Endothelial cell of umbilical vein (primary cell): Measurements from ENCODE around the gene EREG.

Source experiments
- EZH2 ChIP-seq: IDR thresholded peaks from 2 replicates; pipeline ENCODE4 v1.6.1; 2012; ENCODE audit warnings: borderline replicate concordance, low read depth, mild to moderate bottlenecking, moderate library complexity, low read length, inconsistent platforms; ENCODE audit not compliant: severe bottlenecking
- MAX ChIP-seq: IDR thresholded peaks from 2 replicates; pipeline ENCODE4 v1.6.1; 2011; ENCODE audit not compliant: insufficient read depth, insufficient read length
- POLR2A ChIP-seq: IDR thresholded peaks from 2 replicates; pipeline ENCODE4 v1.6.1; 2012; ENCODE audit warnings: low read depth, mild to moderate bottlenecking, control low read depth, low read length
- POLR2AphosphoS5 ChIP-seq: IDR thresholded peaks from 2 replicates; pipeline ENCODE4 v1.6.1; 2012; ENCODE audit warnings: low read depth, mild to moderate bottlenecking, control low read depth, low read length, moderate library complexity; ENCODE audit not compliant: insufficient read depth
- TF ChIP-seq, protein P1 (sequence below), 2 donors: IDR thresholded peaks; 1 replicate in 1 of 2; 2 replicates in 1 of 2; pipeline ENCODE4 v1.5.1; 2011; ENCODE audit warnings: low read length in 2 of 2, mild to moderate bottlenecking in 2 of 2, moderate library complexity in 2 of 2, control low read depth in 1 of 2, inconsistent platforms in 1 of 2, low read depth in 1 of 2; ENCODE audit not compliant: insufficient read depth in 1 of 2; ENCODE audit errors: extremely low read depth in 1 of 2

DNA sequence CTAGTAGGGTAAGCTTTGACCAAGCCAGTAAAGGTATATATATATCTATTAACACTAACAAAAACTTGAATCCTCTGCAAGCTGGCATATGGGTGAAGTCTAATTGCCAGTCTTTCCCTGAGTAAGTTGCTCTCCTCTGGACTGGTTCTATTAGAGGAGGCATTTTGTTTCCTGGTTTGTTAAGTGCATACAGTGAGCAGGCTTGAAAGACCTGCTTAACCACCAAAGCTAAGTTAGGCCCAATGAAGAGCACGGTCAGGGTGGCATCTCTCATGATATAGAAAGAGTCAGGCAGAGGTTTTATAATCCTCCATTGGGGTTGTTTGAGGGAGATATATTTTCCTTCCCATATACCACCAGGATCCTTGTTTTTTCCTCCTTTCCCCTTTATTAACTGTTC lies 70.4 kb downstream of the EREG start:
- no peak for TF ChIP-seq MAX
- TF ChIP-seq POLR2A = no peak
- TF ChIP-seq, protein P1, sequence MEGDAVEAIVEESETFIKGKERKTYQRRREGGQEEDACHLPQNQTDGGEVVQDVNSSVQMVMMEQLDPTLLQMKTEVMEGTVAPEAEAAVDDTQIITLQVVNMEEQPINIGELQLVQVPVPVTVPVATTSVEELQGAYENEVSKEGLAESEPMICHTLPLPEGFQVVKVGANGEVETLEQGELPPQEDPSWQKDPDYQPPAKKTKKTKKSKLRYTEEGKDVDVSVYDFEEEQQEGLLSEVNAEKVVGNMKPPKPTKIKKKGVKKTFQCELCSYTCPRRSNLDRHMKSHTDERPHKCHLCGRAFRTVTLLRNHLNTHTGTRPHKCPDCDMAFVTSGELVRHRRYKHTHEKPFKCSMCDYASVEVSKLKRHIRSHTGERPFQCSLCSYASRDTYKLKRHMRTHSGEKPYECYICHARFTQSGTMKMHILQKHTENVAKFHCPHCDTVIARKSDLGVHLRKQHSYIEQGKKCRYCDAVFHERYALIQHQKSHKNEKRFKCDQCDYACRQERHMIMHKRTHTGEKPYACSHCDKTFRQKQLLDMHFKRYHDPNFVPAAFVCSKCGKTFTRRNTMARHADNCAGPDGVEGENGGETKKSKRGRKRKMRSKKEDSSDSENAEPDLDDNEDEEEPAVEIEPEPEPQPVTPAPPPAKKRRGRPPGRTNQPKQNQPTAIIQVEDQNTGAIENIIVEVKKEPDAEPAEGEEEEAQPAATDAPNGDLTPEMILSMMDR (IDR thresholded peaks at IDR 0.05; ENCODE audit: extremely low read depth in 1 of 2, insufficient read depth in 1 of 2, low read depth in 1 of 2, low read length in 2 of 2) = no peak
- TF ChIP-seq EZH2 = no peak
- no peak for TF ChIP-seq POLR2AphosphoS5
